Measurements from ENCODE around the gene TBC1D16.

Gene TBC1D16

GRCh38 chr17:80035937-80036714, 454 bp upstream of the TBC1D16 start, which contains the start of gene CCDC40:
Gene CCDC40 (plus strand): TSS chr17:80036642. CDS start chr17:80036663, 21 bp downstream.
- H3K36me3 ChIP-seq: no peaks in the 10 kb centered on the region
- H3K27me3 ChIP-seq: peaks cover 94% of the 10 kb centered on the region
- H3K4me3 ChIP-seq (ENCODE audit: low read depth in 1 of 2, low read length in 1 of 2): peak within 1 kb of the TSS; percentile 57 to 59
- TF ChIP-seq CTCF (IDR thresholded peaks at IDR 0.05): no peak
- peaks cover 17 to 23% of the 10 kb centered on the region in 2 experiments for H3K4me1 ChIP-seq (ENCODE audit: control insufficient read depth in 1 of 2, insufficient read depth in 1 of 2, low read depth in 1 of 2, low read length in 1 of 2)
- H3K9me3 ChIP-seq: no peaks in the 10 kb centered on the region
- H3K27ac ChIP-seq: no peak within 1 kb of the TSS

GRCh38 chr17:80034791-80035686, 633 bp downstream of the TBC1D16 start:
- Histone ChIP-seq H3K27me3 (peaks cover 96% of the 10 kb centered on the region), H3K27ac (no peak overlapping the region), H3K4me1 (ENCODE audit: control insufficient read depth in 1 of 2, insufficient read depth in 1 of 2, low read depth in 1 of 2, low read length in 1 of 2) (peaks cover 17 to 22% of the 10 kb centered on the region in 2 experiments), H3K4me3 (ENCODE audit: low read depth in 1 of 2, low read length in 1 of 2) (no peak overlapping the region), H3K36me3 (no peaks in the 10 kb centered on the region), H3K9me3 (no peaks in the 10 kb centered on the region)
- no peak for TF ChIP-seq CTCF (IDR thresholded peaks at IDR 0.05)

GRCh38 chr17:80033840-80034239, 1.8 kb downstream of the TBC1D16 start:
- Histone ChIP-seq H3K9me3 (no peaks in the 10 kb centered on the region), H3K27ac (no peak overlapping the region), H3K4me3 (ENCODE audit: low read depth in 1 of 2, low read length in 1 of 2) (no peak overlapping the region), H3K27me3 (peaks cover 94% of the 10 kb centered on the region), H3K36me3 (no peaks in the 10 kb centered on the region), H3K4me1 (ENCODE audit: control insufficient read depth in 1 of 2, insufficient read depth in 1 of 2, low read depth in 1 of 2, low read length in 1 of 2) (peaks cover 17 to 18% of the 10 kb centered on the region in 2 experiments)
- no peak for TF ChIP-seq CTCF (IDR thresholded peaks at IDR 0.05)

GRCh38 chr17:80032614-80033171, 3.0 kb downstream of the TBC1D16 start:
- Histone ChIP-seq H3K9me3 (no peaks in the 10 kb centered on the region), H3K36me3 (no peaks in the 10 kb centered on the region), H3K4me3 (ENCODE audit: low read depth in 1 of 2, low read length in 1 of 2) (no peak overlapping the region), H3K27me3 (peaks cover 87% of the 10 kb centered on the region), H3K4me1 (ENCODE audit: control insufficient read depth in 1 of 2, insufficient read depth in 1 of 2, low read depth in 1 of 2, low read length in 1 of 2) (peaks cover 17 to 18% of the 10 kb centered on the region in 2 experiments), H3K27ac (no peak overlapping the region)
- no peak for TF ChIP-seq CTCF (IDR thresholded peaks at IDR 0.05)

- no peak for TF ChIP-seq CTCF (IDR thresholded peaks at IDR 0.05)
- H3K27ac ChIP-seq: no peak overlapping the region
- H3K27me3 ChIP-seq: peaks cover 79% of the 10 kb centered on the region
- H3K4me1 ChIP-seq (ENCODE audit: control insufficient read depth in 1 of 2, insufficient read depth in 1 of 2, low read depth in 1 of 2, low read length in 1 of 2): peaks cover 15% of the 10 kb centered on the region in 2 experiments
- H3K9me3 ChIP-seq: no peaks in the 10 kb centered on the region
- H3K36me3 ChIP-seq: no peaks in the 10 kb centered on the region
- H3K4me3 ChIP-seq (ENCODE audit: low read depth in 1 of 2, low read length in 1 of 2): no peak overlapping the region
Observed at GRCh38 chr17:80031691-80032430, 3.8 kb downstream of the TBC1D16 start.
